Loucy (cell line): Measurements from ENCODE around the gene AAMP.

Experiments
- H2AFZ ChIP-seq: fragments of 200-600 bp; sonication (generic); 2 replicates; pipeline ENCODE4 v1.6.0; 2016; ENCODE audit warnings: antibody characterized with exemption, mild to moderate bottlenecking, low read length, moderate library complexity
- H3F3A ChIP-seq: fragments of 200-600 bp; 2 replicates; pipeline ENCODE4 v1.6.0; 2016; ENCODE audit warnings: antibody characterized with exemption, low read depth, mild to moderate bottlenecking
- H3K27me3 ChIP-seq: fragments of 200-600 bp; sonication (generic); 2 replicates; pipeline ENCODE4 v1.6.1; 2014; ENCODE audit warnings: low read length, mild to moderate bottlenecking; ENCODE audit not compliant: insufficient read depth, poor library complexity, severe bottlenecking
- H3K36me3 ChIP-seq: fragments of 200-600 bp; sonication (generic); 2 replicates; pipeline ENCODE4 v1.6.1; 2016; ENCODE audit warnings: low read length; ENCODE audit not compliant: insufficient read depth
- H3K4me1 ChIP-seq: fragments of 200-600 bp; sonication (generic); 2 replicates; pipeline ENCODE4 v1.5.1; 2014; ENCODE audit warnings: low read length, mild to moderate bottlenecking; ENCODE audit not compliant: insufficient read depth, poor library complexity, severe bottlenecking
- H3K4me2 ChIP-seq: fragments of 200-600 bp; sonication (generic); 2 replicates; pipeline ENCODE4 v1.6.0; 2014; ENCODE audit warnings: antibody characterized with exemption, low read length, low read depth, mild to moderate bottlenecking; ENCODE audit not compliant: poor library complexity, severe bottlenecking
- H3K4me3 ChIP-seq: fragments of 200-600 bp; sonication (generic); 2 replicates; pipeline ENCODE4 v1.5.1; 2014; ENCODE audit warnings: low read length, mild to moderate bottlenecking, mixed read lengths; ENCODE audit not compliant: poor library complexity, severe bottlenecking
- H3K79me2 ChIP-seq: fragments of 200-600 bp; sonication (generic); 2 replicates; pipeline ENCODE4 v1.6.1; 2014; ENCODE audit warnings: low read length; ENCODE audit not compliant: insufficient read depth
- H3K9ac ChIP-seq: fragments of 200-600 bp; sonication (generic); 2 replicates; pipeline ENCODE4 v1.6.0; 2014; ENCODE audit warnings: mild to moderate bottlenecking, low read depth, low read length, moderate library complexity; ENCODE audit not compliant: poor library complexity, severe bottlenecking
- H3K9me2 ChIP-seq: fragments of 200-600 bp; sonication (generic); replicated peaks from 2 replicates; pipeline ENCODE4 v1.6.1; 2016; ENCODE audit warnings: low read depth, low read length, mixed read lengths
- H3K9me3 ChIP-seq: fragments of 200-600 bp; sonication (generic); 2 replicates; pipeline ENCODE4 v1.6.1; 2014; ENCODE audit warnings: mild to moderate bottlenecking, antibody characterized with exemption, low read length, low read depth; ENCODE audit not compliant: insufficient read depth
- H4K20me1 ChIP-seq: fragments of 200-600 bp; sonication (generic); 2 replicates; pipeline ENCODE4 v1.6.0; 2014; ENCODE audit warnings: antibody characterized with exemption, low read length, mild to moderate bottlenecking; ENCODE audit not compliant: insufficient read depth, poor library complexity, severe bottlenecking
- CTCF ChIP-seq: fragments of 200-600 bp; sonication (generic); conservative IDR thresholded peaks from 2 replicates; pipeline ENCODE4 v1.5.1; 2014; ENCODE audit warnings: mild to moderate bottlenecking, antibody characterized with exemption, low read length
- EZH2phosphoT487 ChIP-seq: fragments of 200-600 bp; IDR thresholded peaks from 2 replicates; pipeline ENCODE4 v1.6.1; 2018; ENCODE audit warnings: antibody characterized with exemption, mild to moderate bottlenecking, moderate library complexity, borderline replicate concordance

AAMP gene

GRCh38 chr2:218278531-218279360 is 8.8 kb upstream of the AAMP start:
- Histone ChIP-seq H4K20me1 (no peaks in the 10 kb centered on the region), H3K9ac (no peak overlapping the region), H3K9me2 (no peaks in the 10 kb centered on the region), H3K79me2 (no peaks in the 10 kb centered on the region), H2AFZ (no peak overlapping the region), H3K4me3 (no peak overlapping the region), H3K27me3 (no peaks in the 10 kb centered on the region), H3K36me3 (peaks cover 16% of the 10 kb centered on the region; the same call in 1 of the 2 replicates), H3K4me2 (no peak overlapping the region), H3F3A (no peaks in the 10 kb centered on the region), H3K9me3 (no peaks in the 10 kb centered on the region), H3K4me1 (no peaks in the 10 kb centered on the region)
- no peak for TF ChIP-seq EZH2phosphoT487
- no peak for TF ChIP-seq CTCF

GRCh38 chr2:218277921-218278320 is 8.0 kb upstream of the AAMP start:
- no peaks in the 10 kb centered on the region for H3K79me2 ChIP-seq
- H2AFZ ChIP-seq: no peak overlapping the region
- H3K4me3 ChIP-seq: no peak overlapping the region
- H3K9me2 ChIP-seq: no peaks in the 10 kb centered on the region
- TF ChIP-seq CTCF (no peak), EZH2phosphoT487 (no peak)
- no peaks in the 10 kb centered on the region for H3F3A ChIP-seq
- H3K4me2 ChIP-seq: no peak overlapping the region
- H3K36me3 ChIP-seq: peaks cover 18% of the 10 kb centered on the region; the same call in 1 of the 2 replicates
- no peaks in the 10 kb centered on the region for H4K20me1 ChIP-seq
- H3K27me3 ChIP-seq: no peaks in the 10 kb centered on the region
- no peak overlapping the region for H3K9ac ChIP-seq
- no peaks in the 10 kb centered on the region for H3K9me3 ChIP-seq
- H3K4me1 ChIP-seq: peaks cover 1% of the 10 kb centered on the region

GRCh38 chr2:218276986-218277755 is 7.2 kb upstream of the AAMP start:
- H3K4me2 ChIP-seq: no peak overlapping the region
- H3K79me2 ChIP-seq: peaks cover under 1% of the 10 kb centered on the region; the same call in 1 of the 2 replicates
- no peak; the same call in 1 of the 2 replicates for TF ChIP-seq CTCF
- no peak for TF ChIP-seq EZH2phosphoT487
- no peak overlapping the region for H3K9ac ChIP-seq
- H4K20me1 ChIP-seq: no peaks in the 10 kb centered on the region
- H2AFZ ChIP-seq: no peak overlapping the region
- H3F3A ChIP-seq: no peaks in the 10 kb centered on the region
- H3K4me3 ChIP-seq: no peak overlapping the region
- H3K9me2 ChIP-seq: no peaks in the 10 kb centered on the region
- H3K4me1 ChIP-seq: peaks cover 8% of the 10 kb centered on the region
- H3K36me3 ChIP-seq: peaks cover 18% of the 10 kb centered on the region; the same call in 1 of the 2 replicates
- no peaks in the 10 kb centered on the region for H3K9me3 ChIP-seq
- H3K27me3 ChIP-seq: no peaks in the 10 kb centered on the region
